NCI-H2171 treated with DMSO at 0.1 percent for 48 hours (cell line): Measurements from ENCODE around the gene RSU1.

Experiments
- DNase-seq: peaks from one replicate; lab custom pipeline; 2025; lab: John Stamatoyannopoulos, UW

Gene RSU1

DNA sequence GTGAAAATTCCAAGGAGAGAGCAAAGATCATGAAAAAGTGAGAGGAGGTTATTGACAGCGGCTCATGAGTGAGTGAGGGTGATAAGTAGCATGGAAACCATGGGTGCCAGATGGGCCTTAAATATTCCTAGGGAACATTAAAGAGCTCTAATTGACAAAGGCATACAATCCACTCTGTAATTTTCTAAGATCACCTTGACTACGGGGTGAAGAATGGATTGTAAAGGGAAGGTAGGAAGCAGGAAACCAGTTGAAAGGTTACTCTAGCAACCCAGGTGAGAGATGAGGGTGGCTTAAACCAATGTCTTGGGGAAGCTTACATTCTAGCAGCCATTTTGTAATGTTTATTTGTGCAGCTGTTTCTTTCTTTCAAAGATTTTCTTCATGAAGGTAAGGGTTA lies 75.7 kb downstream of the RSU1 start:
- no peak for DNase-seq

GRCh38 chr10:16737420-16737819 lies 79.8 kb downstream of the RSU1 start:
- no peak for DNase-seq

DNA sequence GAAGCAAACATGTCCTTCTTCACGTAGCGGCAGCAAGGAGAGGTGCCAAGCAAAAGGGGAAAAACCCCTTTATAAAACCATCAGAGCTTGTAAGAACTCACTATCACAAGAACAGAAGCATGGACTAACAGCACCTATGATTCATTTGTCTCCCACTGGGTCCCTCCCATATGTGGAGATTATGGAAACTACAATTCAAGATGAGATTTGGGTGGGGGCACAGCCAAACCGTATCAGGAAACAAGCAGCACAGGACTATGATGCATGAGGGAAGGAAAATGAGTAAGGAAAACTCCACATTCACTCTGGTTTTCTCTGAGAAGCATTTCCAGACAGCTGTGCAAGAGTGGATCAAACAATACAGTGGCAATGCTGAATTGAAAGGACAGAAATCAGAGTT lies 81.6 kb downstream of the RSU1 start:
- no peak for DNase-seq

DNA sequence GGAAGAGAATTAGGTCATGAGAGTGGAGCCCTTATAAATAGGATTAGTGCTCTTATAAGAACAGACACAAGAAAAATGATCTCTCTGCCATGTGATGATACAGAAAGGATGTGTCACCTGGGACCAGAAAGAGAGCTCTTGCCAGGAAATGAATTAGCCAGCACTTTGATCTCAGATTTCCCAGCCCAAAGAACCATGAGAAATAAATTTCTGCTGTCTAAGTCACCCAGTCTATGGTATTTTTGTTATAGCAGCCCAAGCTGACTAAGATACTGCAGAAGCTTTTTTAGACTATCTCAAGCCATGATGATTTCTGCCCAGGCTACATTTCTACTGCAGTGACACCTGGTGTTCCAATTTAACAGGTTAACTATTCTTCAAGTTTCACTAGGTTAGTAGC lies 84.8 kb downstream of the RSU1 start:
- no peak for DNase-seq

DNA sequence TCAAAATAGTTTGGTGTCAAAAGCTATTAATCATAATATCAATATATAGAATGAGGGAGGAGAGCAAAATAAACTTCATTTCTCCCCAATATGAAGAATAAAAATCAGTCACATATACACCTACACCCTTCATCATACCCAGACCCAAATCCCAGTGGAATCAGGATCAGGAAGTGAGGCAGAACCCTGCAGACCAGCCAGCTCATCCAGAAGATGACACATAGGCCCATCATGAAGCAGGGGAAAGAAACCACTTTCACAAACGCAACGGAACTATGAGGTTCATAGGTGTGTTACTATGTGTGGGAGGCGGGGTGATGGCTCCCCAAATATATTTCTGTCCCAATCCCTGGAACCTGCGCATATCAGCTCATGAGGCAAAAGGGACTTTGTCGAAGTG lies 89.0 kb downstream of the RSU1 start:
- DNase-seq = no peak

GRCh38 chr10:16727666-16728065 lies 89.6 kb downstream of the RSU1 start:
- DNase-seq = no peak

DNA sequence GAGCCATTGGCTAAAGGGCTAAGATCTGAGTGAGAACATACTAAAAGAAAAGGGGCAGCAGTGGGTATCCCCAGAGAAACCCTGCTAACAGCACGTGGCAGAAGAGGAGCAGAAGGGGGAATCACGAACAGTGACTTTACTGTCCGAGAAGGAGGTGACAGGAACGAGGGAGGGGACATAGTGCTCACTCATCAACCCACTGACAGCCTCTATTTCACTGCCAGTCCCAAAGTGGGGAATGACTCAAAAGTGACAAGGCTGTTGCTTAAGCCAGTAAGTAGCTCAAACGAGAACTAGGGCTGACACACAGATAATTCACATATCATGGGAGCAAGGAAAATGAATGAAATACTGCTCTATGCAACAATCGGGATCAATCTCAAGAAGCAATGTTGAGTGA lies 92.7 kb downstream of the RSU1 start:
- no peak for DNase-seq

- DNase-seq = no peak
Measured at GRCh38 chr10:16720812-16721211, 96.4 kb downstream of the RSU1 start.

GRCh38 chr10:16717622-16718395 lies 99.4 kb downstream of the RSU1 start:
- no peak for DNase-seq

DNA sequence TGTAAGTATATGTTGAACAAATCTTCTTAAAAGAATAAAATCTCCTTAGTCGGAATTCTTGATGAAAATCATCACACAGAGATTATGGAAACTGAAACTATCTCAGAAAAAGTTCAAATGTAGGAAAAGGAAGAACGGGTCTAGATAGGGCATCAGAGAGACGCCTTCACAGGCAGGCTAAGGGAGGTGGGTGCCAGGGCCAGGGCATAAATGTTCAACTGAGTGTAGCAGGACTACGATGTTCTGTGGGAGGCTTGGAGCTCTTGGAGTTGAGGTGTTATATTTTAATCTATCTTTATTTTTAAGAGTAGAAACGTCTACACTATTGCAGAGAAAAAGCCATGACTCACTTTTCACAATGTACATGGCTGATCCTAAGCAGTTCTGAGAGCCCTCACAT lies 101.2 kb downstream of the RSU1 start:
- DNase-seq = no peak

- DNase-seq = no peak
Measured at GRCh38 chr10:16713290-16713689, 103.9 kb downstream of the RSU1 start.

- DNase-seq = no peak
Measured at GRCh38 chr10:16712883-16713282, 104.3 kb downstream of the RSU1 start.

GRCh38 chr10:16700331-16700730 lies 116.9 kb downstream of the RSU1 start:
- no peak for DNase-seq

- no peak for DNase-seq
Measured at GRCh38 chr10:16699435-16700057, 117.7 kb downstream of the RSU1 start.

GRCh38 chr10:16698461-16698860 lies 118.8 kb downstream of the RSU1 start:
- no peak for DNase-seq

DNA sequence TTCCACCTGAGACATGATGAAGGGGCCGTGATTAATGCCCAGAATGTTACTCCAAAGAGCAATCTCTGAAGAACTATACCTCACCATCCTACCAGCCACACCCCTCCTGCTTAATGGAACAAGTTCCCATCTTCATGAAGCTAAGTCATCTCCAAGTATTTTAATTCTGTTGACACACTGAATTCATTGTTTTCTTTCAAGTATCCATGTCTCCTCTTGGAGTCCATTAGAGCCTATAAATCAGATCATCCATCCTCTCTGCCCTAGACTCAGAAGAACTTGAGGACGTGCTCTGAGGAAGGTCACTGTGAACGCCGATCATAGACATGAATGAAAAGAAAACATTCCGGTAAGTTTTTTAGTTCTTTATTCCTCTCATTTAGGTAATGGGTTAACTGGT lies 126.8 kb downstream of the RSU1 start:
- no peak for DNase-seq

- DNase-seq = no peak
Measured at GRCh38 chr10:16689696-16690095, 127.5 kb downstream of the RSU1 start.

DNA sequence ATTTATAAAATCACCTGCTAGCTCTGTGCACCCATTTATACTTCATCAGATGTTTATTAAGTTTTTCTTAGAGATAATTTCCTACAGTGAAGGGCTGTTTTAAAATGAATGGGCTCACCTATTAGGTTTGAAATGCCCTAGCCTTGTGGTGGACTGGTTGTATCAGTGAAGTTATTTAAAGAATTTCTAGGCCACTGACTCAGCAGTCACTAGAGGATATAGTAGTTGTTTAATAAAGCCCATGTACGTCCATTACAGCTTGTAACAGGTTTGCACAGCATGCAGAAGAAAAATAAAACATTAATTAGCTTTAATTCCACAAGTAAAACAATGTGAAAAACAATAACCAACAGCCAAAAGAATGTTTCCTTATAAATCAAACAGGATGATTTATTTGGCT lies 128.0 kb downstream of the RSU1 start:
- no peak for DNase-seq

- DNase-seq = no peak
Measured at GRCh38 chr10:16686054-16686902, 130.9 kb downstream of the RSU1 start.

DNA sequence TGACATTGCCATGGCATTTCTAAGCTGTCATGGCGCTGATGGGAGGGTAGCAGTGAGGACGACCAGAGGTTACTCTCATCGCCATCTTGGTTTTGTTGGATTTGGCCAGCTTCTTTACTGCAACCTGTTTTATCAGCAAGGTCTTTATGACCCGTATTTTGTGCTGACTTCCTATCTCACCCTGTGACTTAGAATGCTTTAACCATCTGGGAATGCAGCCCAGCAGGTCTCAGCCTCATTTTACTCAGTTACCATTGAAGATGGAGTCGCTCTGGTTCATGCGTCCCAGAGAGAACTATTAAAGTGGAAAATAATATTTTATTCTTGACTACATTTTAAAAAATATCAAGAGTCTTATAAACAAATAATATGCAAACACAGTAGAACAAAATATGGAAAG lies 131.7 kb downstream of the RSU1 start:
- DNase-seq = no peak

- DNase-seq = no peak
Measured at GRCh38 chr10:16681521-16681920, 135.7 kb downstream of the RSU1 start.

GRCh38 chr10:16679511-16679910 lies 137.7 kb downstream of the RSU1 start:
- no peak for DNase-seq

DNA sequence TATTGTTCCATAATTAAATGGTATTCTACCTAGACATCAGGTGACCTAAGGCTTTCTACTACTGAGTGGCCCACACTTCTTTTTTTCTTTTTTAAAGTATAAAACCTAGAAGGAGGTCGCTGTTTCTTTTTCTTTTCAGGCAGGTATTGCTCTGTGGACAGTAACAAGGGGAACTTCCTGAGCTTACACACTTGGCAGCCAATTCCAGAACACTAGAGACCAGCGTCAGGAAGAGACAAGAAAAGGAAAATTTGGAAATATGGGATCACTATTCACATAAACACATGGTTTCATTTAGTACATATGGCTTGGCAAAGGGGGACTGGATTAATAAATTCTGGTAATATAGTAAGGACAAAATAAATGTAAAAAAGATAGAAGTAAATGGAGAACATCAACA lies 141.9 kb downstream of the RSU1 start:
- no peak for DNase-seq
